GM18499 (cell line): ENCODE measurements around the gene UXS1.
"Not testable (repeated sequence)": the region's sequence is repeated elsewhere in the genome, so short reads cannot be mapped to it uniquely, and the experiment has no call there.

Source experiments
- ATAC-seq: cut with Tn5 transposase; IDR thresholded peaks from one replicate; pipeline ENCODE4 v1.9.1; 2021; ENCODE audit warnings: moderate number of reproducible peaks; ENCODE audit not compliant: insufficient read depth, unreplicated experiment

Gene UXS1

DNA sequence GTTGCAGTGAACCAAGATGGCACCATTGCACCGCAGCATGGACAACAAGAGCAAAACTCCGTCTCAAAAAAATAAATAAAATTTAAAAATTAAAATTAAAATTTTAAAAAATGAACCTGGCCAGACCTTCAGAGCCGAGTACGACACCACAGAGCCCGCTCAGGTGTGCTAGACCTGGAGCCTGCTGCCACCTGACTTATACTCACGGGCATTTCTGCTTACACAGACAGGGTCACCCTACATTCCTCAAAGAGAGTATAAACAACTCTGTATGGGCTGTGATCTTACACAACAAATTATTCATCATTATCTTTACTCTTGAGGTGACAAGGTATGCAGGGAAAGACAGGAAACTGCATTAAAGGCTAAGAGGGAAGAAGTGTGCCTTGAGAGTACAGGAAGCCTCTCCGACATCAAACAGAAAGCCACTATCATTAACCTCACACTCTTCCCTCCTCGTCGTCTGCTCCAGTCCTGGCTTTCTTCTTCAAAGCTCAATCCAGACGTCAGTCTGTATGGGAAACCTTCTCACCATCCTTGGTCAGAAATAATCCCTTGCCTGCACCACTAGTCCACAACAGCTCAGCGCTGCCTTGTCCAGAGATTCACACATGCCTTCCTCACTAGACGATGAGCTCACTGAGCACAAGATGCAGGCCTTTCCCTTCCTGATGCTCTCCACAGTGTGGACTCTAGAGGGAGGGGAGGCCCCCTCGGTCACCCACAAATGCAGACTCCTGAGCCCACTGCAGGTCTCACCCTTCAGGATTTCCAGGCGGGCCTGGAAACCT lies 56.2 kb downstream of the UXS1 start:
- no peak for ATAC-seq

DNA sequence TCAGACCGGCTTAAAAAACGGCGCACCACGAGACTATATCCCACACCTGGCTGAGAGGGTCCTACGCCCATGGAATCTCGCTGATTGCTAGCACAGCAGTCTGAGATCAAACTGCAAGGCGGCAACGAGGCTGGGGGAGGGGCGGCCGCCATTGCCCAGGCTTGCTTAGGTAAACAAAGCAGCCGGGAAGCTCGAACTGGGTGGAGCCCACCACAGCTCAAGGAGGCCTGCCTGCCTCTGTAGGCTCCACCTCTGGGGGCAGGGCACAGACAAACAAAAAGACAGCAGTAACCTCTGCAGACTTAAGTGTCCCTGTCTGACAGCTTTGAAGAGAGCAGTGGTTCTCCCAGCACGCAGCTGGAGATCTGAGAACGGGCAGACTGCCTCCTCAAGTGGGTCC lies 62.9 kb downstream of the UXS1 start:
- not testable (repeated sequence) for ATAC-seq

DNA sequence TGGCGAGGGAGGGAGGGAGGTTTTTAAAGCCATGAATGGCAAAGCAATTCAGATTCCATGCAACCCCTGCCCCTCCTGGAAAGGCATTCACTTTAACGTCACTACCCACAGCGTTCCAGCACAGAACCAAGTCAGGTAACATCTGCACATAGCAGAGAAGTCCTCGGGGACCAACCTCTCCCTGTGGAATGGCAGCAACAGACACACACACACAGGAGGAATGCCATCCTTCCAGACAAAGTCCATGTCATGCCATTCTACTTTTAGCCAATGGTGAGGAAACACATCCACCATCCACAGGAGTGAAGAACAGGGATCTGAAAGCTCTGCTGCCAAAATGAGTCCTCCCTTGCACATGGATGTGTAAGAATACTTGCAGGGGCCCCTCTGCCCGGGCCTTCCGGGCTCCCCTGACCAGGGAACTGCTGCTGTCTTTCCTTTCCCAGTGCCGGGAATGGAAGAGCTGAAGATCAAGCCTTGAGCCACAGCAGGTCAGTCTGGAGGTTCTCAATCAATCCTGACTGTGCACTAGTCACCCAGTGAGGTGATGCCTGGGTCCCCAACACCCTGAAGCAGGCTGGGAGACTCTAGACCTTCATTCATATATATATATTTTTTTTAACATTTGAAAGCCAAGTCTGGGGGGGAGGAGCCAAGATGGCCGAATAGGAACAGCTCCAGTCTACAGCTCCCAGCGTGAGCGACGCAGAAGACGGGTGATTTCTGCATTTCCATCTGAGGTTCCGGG lies 63.7 kb downstream of the UXS1 start:
- no peak for ATAC-seq

DNA sequence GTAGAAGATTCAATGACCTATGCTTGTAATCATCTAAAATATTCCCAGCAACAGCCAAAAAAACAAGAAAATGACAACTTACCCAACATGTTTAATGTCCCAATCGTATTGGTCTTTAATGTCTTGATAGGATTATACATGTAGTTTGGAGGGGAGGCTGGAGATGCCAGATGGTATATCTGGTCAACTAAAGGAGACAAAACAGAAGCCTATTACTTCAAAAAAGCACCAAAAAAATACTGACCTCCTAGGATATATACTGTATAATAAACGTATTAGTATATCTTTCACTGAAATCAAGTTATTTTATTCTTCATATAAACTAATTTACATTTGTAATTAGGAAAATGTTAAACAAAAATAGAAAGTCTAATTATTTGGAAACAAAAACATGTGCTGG lies 64.5 kb downstream of the UXS1 start:
- ATAC-seq: no peak

DNA sequence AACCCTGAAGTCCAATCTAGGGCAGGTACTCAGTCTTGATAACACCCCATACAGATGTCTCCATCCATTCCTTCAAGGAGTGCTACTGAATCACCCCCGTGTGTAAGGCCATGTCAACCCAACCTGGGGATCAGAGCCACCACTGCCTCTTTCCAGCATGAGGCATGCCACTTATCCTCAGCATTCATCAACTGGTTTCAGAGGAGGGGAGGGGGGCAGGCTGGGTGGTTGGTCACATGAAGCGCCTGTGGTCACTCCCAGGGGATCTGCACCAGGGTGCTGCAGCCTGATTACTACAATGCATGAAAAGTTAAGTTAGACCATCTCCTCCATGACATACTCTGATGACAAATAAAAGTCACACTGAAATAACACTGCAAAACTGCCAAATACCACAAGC lies 65.0 kb downstream of the UXS1 start:
- no peak for ATAC-seq

DNA sequence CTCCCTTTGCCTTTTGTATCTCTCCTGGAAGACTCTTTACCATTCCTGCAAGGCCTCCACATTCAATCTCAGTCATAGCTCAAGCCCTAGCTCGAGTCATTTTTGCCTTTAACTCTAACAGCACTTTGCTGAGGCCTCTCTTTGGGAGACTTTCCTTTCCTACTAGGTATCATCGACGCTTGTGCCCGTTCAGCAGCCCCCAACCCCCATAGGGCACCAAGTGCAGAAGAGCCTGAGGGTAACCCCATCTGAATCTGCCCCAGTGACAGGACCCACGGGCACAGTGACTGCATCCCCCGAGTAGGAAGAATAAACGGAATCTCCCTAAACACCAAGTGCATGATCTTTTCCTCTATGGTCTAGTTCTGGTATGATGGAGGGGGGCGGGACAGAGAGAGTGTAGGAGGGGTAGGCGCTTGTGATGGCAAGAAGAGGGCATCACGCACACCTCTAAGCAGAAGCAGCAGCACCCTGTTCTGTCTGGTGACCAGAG lies 66.3 kb downstream of the UXS1 start:
- no peak for ATAC-seq

DNA sequence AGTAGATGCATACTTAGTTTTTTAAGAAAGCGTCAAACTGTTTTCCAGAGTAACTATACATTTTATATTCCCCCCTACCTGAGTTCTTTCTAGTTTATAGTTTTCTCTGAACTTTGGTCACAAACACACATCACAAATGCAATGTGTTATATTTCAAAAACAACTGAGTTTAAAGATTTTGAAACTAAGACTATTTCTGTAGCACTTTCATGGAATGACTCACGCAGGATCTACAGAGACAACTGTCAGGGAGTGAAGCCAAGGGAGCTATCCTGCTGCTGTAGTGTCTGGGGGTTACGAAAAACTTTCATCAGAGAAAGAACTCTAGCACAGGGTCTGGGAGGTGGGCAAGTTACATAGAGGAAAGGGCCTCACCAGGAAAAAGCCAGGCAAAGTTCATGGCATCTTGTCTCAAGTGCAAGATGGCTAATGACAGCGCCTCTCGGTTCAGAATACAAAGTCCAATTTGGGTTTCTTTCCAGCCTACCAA lies 66.8 kb downstream of the UXS1 start:
- ATAC-seq: no peak

DNA sequence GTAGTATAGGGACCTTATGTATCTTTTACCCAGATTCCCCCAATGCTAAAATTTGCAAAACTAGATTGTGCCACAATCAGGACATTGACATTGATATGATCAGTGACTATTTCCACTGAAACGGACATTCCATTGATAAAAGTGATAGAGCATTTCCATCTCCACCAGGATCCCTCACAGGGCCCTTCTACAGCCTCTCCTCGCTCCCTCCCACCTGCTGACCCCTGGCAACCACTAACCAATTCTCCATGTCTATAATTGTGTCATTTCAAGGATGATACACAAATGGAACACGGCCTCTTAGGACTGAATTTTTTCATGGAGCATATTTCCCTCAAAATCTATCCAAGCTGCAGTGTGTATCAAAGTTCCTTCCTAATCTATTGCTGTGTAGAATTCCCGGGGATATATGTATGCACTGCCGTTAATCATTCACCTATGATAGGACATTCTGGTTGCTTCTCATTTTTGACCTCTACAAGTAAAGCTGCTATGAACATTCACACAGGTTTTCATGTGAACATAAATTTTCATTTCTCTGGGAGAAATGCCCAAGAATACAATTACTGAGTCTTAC lies 67.3 kb downstream of the UXS1 start:
- no peak for ATAC-seq

DNA sequence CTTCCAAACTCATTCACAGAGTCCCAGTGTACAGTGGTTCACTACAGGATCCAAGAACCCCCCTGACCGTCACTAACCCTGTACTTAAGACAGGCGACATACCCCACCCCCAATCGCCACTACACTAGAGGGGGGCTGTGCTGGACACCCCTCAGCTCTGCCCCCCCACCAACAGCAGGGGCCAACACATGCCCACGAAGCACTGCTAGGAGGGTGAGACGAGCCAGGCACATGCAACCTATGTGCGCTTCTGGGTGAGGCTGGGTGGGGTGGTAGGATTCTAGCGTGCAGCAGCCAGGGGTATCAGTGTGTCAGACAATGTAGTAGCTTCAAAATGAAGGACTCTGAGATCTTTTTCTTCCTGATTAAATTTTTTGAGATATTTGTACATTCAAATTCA lies 67.8 kb downstream of the UXS1 start:
- no peak for ATAC-seq

DNA sequence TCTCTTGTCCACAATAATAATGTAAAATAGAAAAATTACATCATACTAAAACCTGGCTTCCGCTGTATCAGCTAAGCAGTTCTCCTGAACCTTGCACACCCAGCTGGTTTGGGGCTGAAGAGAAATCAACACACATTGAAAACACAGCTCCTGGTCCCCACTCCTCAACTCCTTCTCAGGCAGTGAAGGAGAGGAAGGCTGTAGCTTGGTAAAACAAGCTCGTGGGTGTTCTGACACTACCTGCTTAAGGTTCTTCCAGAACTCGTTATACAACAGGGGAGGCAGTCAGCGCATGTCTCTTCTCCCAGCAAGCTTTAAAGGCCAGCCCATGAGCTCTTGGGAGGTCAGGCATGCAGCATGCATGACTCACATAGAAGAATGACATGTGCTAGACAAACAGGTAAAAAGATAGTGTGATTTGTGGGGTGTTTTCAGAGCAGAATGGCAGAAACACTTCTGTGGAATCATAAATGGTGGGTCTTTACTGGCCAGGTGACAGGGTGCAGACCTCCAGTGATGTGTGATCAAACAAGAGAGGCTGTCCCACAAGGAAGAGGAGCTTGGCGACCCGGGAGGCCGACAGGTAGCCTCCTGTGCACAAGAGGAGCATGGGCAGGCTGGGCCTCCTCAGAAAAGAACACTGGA lies 69.1 kb downstream of the UXS1 start:
- ATAC-seq: no peak

DNA sequence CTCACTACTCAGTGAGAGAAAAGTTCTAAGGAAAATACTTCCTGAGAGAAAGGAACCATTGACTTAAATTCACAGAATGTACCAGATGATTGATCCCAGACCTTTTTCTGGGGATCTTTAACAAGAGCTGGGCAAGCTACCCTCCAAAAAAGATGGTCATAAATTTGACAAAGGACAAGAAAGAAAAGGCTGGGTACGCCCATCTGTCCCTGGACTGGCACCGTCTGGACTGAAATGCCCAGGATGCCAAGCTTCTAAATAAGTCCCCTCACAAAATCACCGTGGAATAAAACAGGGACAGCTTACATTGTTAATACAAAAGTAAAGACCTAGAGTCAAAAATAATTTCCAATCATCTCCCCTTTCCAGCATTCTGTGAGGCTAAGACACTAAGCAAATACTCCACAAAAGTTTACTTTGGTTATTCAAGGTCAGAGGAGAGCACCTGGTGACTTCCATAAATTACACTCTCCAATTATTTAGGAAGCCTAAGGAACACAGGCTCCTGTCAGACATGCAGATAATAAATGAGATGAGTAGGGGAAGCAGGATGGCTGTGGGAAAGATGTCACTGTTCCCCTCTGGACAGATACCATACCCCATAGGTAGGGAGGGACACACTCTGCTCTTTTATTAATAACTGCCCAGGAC lies 69.9 kb downstream of the UXS1 start:
- no peak for ATAC-seq

DNA sequence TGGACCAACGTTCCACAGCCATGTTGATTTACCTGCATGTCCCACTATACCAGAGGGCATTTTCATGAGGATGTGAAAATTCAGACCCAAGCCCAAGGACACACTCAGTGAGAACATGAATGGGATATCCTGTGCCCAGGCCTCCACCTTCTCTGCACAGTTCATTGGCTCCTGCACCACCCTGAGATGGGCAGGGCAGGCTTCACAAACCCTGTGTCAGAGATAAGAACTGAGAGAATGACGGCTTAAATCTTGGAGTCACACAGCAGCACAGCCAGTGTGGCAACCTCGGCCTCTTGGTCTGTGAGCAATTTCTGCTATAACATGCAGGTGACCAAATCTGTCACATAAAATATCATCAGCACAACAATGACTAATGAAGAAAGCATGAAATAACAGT lies 71.9 kb downstream of the UXS1 start:
- no peak for ATAC-seq

DNA sequence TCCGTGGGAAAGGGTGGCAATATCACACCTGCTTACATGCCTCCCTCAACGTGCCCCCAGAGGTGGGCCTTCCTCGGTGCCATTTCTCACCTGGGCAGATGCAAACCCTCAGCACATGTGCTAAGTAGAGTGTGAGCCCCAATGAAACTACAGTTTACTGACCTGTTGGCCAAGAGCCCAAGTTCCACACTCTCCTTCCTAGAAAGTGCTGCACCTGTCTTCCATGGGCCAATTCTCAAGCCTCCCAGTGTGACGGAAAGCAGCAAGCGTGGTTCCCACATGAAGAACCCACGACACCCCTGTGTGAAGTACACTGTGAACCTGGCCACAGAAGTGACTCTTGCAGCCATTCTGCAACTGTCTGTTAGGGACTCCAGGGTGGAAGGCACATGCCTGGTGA lies 73.7 kb downstream of the UXS1 start:
- ATAC-seq: no peak

DNA sequence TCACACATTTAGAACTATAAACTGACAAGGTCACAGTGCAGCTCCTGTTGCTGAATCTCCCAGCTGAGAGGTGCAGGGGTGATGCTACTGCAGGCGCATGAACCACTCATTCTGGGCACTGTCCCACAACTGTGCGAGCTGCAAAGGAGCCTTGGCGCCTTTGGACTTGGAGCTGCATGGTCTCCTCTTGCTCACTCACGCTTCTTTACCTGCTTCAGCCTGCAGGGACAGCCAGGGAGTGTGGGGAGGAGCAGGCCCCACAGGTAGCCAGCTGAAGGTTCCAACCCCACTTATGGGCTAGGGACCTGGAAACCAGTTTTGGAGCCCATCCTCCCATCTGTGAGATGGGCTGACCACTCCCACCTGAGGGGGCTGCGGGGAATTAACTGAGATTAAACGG lies 75.0 kb downstream of the UXS1 start:
- ATAC-seq: no peak

DNA sequence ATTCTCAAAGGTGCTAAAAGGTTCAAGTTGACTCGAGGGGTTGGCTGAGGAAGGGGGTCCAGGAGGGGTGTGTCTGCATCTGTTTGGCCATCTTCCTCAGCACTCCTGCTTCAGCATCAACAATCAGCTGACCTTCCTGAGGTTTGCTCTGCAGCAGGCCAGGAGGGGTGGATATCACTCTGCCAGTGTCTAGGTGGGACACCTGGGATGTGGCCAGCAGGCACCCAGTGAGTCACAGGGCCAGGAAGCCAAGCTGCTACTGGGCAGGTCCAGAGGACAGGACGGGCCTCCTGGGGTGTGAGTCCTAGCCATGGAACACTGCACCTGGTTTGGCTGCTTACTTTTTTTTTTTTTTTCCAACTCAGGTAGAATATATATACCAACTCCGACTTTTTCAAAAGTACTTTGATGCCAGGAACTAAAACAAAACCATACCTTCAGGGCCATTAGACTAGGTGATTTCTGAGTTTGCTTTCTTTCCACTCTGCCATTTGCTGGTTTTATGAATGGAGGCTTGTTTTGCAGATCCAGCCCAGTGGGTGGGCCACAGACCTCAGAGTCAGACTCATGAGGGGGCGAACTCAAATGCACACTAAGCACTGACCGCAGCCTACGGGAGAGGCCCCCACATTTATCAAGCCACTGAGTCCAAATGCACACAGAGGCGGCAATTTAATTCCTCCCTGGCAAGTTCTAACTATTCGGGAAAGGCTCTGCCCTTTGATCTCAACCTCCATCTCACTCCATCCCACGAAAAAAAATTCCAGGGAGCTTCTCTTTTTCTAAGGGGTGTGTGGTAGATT lies 76.0 kb downstream of the UXS1 start:
- no peak for ATAC-seq

DNA sequence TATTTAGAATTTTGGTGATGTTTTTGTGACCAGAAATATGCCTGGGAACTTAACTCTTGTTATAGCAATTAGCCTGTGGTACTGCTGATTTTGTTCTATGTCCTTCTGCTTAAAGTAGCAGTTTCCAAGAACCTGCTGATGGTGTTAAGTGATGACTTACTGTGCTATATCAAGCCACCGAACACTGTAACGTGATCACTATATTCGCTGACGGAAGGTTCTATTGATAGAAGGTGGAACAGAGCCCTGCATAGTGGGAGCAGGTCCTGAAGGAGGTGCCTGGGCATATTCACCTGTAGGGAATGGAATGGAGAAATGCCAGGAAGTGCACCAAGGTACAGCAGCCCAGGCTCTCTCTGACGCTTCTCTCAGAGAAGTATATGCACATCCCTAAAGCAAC lies 76.8 kb downstream of the UXS1 start:
- ATAC-seq: no peak

DNA sequence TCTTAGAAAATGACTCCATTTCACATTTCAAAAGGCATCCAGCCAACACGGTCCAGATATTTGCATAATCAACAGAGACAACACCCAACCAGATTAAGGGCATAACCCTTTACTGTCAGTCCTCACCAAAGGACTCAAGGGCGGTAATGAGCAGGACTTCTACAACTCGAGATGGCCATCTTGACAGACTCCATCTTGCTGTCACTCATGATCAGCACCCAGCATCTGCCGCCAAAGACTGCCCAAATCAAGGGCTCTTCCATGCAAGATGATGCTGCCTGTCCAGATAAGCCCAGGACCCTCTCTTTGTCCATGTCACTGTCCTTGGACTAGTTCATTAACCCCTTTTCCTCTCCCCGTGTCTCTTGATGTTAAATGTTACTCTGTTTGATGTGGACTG lies 77.9 kb downstream of the UXS1 start:
- no peak for ATAC-seq

DNA sequence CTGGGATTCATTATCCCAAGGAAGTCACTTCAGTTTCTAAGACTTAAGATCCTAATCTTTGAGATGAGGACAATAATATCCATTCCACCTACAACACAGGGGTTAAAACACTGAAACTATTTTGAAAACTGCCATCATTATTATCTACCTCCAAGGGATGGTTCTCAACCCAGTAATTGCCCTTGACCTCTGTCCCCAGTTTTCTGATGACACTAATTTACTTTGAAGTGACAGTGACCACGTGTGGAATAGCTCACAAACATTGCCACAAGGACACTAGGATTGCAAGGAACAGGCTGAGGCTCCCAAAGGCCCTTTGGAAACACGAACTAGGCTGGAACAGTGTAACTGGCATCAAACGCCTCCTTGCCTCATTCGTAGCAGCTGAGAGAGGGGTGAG lies 78.4 kb downstream of the UXS1 start:
- no peak for ATAC-seq

DNA sequence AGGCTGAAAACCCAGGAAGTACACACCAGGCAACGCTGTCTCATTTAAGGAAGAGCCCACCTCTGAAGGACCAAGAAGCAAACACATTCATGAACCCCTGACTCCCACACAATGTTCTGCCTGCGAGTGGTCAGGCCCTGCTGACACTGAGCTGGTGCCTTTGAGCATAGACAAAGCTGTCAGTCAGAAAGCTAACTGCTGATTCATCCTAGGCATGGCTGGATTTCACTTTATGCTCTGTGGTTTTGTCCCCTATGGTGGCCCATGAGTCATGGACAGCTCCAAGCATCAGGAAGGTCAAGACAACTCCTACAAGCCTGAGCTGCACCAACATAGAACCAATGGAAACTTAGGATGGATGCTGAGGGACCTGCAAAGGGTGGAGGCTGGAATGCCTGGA lies 78.9 kb downstream of the UXS1 start:
- ATAC-seq: no peak

DNA sequence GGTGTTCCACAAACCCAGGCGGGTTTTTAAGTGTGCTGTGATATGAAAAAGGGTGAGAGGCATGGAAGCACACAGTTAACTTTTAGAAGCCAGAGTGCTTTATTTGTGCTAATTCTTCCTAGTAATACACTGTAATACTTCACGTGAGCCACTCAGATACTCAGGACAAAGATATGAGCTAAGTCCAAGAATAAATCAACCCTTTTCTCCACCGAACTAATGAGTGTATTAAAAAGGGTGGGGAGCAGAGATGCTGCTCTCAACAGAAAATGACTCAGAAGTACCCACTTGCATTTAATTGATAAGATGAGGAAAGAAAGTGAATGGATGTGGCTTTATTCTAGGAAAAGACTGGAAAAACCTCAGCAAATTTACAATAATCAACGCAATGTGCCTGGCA lies 79.9 kb downstream of the UXS1 start:
- no peak for ATAC-seq
